GM12891 (cell line): ENCODE results near the gene PTPRD.

Experiments
- POLR2A ChIP-seq: IDR thresholded peaks from 2 replicates; pipeline ENCODE4 v1.6.1; 2011; ENCODE audit warnings: low read depth, low read length, control low read depth
- POLR2AphosphoS5 ChIP-seq: IDR thresholded peaks from 2 replicates; pipeline ENCODE4 v1.6.1; 2011; ENCODE audit warnings: low read depth, low read length, control low read depth

DNA sequence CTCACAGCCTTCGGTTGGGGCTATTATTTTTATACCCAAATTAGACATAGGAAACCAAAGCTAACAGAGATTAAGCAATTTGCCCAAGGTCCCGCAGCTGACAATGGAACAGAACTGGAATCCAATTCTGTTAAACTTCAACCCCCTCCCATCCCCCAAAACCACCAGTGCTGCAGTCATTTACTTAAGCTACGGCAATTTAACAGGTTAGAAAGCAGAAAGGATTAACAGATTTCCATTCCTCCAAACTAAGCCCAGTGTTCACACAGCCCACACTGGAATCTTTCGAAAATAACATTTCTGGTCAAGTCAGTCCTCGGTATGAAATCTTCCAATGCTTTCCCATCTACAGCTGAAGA lies 1790.2 kb downstream of the PTPRD start:
- TF ChIP-seq POLR2AphosphoS5 (no peak), POLR2A (no peak)
